Ovary (tissue), 9 donors: ENCODE results near the gene MIEF2. TPM values are rescaled to one million over a fixed set of nuclear protein-coding genes. Genes with fewer than 3 reads are reported as not detected.

Experiments
- DNase-seq, 5 donors: peaks; one replicate each; pipeline ENCODE4 v3.0.0-alpha.2; 2019 to 2020
- H3K27ac ChIP-seq, 2 donors: fragments of 200-600 bp; one replicate each; pipeline versions ENCODE4 v1.5.1 to v1.8.0; 2019 to 2022
- H3K27me3 ChIP-seq: fragments of 200-600 bp; one replicate; pipeline ENCODE4 v1.8.0; 2022
- H3K36me3 ChIP-seq: fragments of 200-600 bp; sonication (generic); one replicate; pipeline ENCODE4 v1.5.1; 2019
- H3K4me1 ChIP-seq: one replicate; pipeline ENCODE4 v1.8.1; 2013; ENCODE audit warnings: mild to moderate bottlenecking, moderate library complexity; ENCODE audit not compliant: insufficient read depth
- H3K4me3 ChIP-seq: fragments of 200-600 bp; sonication (generic); one replicate; pipeline ENCODE4 v1.5.1; 2017
- H3K9me3 ChIP-seq, 2 donors: fragments of 200-600 bp in 1 of 2; sonication (generic) in 1 of 2; one replicate each; pipeline versions ENCODE4 v1.5.1 to v1.8.1; 2013 to 2019; ENCODE audit warnings: mild to moderate bottlenecking in 1 of 2, moderate library complexity in 1 of 2
- EP300 ChIP-seq: sonication (generic); formaldehyde crosslinking; IDR thresholded peaks from one replicate; pipeline ENCODE4 v1.6.1; 2017; ENCODE audit warnings: antibody characterized with exemption
- POLR2A ChIP-seq: fragments of 450-650 bp; IDR thresholded peaks from one replicate; pipeline ENCODE4 v1.6.1; 2017; ENCODE audit warnings: antibody characterized with exemption, mild to moderate bottlenecking, moderate library complexity
- WGBS, 3 donors: extraction: QIAGEN DNeasy Blood & Tissue Kit in 1 of 3; methylation state at CpG; one replicate each; pipeline versions ENCODE4 v1.1.5 to v1.1.7; 2013 to 2017; 5-methylcytosine and 5-hydroxymethylcytosine counted together
- intact Hi-C, 4 donors: fragments of 100-400 bp; cut with DNase I; formaldehyde crosslinking; loops; one replicate each; pipeline versions ENCODE4 v1.11.0 to v1.15.1; 2022 to 2023
- polyA plus RNA-seq, 2 donors: library from polyadenylated mRNA; stranded (reverse); fragments of 200-250 nt in 1 of 2; fragments of 350-450 nt in 1 of 2; fragmentation: Illumina TruSeq in 1 of 2; extraction: RNeasy Lipid Tissue Mini Kit (QIAGEN cat#74804) in 1 of 2; gene quantifications; one replicate each; pipeline ENCODE4 v1.2.3, GENCODE V29; 2013 to 2014
- total RNA-seq, 7 donors: library from RNA; depleted of rRNA in 2 of 7; stranded (reverse); fragments of >200 nt in 2 of 7; fragmentation: NEBNext Ultra II Directional in 3 of 7; extraction: Animal tissue kit (Norgen Biotek cat#: 25700) in 3 of 7; gene quantifications; one replicate each; pipeline versions ENCODE4 v1.1.0 to v1.2.4, GENCODE V29; 2016 to 2023
- TF ChIP-seq, protein P1 (sequence below), 3 donors: fragments of 450-650 bp in 2 of 3; fragments of 200-600 bp in 1 of 3; IDR thresholded peaks; one replicate each; pipeline versions ENCODE4 v1.5.1 to v1.8.0; 2016 to 2022; ENCODE audit warnings: antibody characterized with exemption in 3 of 3, mild to moderate bottlenecking in 1 of 3
- donor health status: DM: no; HTN: no; CAD: no; lungs with moderate emphysema.
- donor health status: DM: no; HTN: no; CAD: no.
- donor health status: Bipolar disorder and iron deficiency.
- donor health status: DM: yes; HTN: yes; CAD: no.
- donor health status: DM: no; HTN: no; CAD: no.
- donor health status: DM: yes; HTN: yes; CAD: no.

MIEF2 gene
- total and polyA plus RNA-seq, 9 donors, result 4.0 to 36.1 (median 21.9) TPM

GRCh38 chr17:18267927-18268711 lies 7.7 kb downstream of the MIEF2 start:
- 31 to 35% (median 31%) methylated on average over 14 of the region's 14 CpGs for WGBS, 3 donors
- Histone ChIP-seq H3K4me3 (no peak overlapping the region), H3K4me1 (no peaks in the 10 kb centered on the region), H3K9me3 (no peaks in the 10 kb centered on the region), H3K36me3 (no peaks in the 10 kb centered on the region), H3K27me3 (no peaks in the 10 kb centered on the region), H3K27ac (no peak overlapping the region)
- TF ChIP-seq POLR2A (no peak), EP300 (no peak)
- TF ChIP-seq, protein P1, sequence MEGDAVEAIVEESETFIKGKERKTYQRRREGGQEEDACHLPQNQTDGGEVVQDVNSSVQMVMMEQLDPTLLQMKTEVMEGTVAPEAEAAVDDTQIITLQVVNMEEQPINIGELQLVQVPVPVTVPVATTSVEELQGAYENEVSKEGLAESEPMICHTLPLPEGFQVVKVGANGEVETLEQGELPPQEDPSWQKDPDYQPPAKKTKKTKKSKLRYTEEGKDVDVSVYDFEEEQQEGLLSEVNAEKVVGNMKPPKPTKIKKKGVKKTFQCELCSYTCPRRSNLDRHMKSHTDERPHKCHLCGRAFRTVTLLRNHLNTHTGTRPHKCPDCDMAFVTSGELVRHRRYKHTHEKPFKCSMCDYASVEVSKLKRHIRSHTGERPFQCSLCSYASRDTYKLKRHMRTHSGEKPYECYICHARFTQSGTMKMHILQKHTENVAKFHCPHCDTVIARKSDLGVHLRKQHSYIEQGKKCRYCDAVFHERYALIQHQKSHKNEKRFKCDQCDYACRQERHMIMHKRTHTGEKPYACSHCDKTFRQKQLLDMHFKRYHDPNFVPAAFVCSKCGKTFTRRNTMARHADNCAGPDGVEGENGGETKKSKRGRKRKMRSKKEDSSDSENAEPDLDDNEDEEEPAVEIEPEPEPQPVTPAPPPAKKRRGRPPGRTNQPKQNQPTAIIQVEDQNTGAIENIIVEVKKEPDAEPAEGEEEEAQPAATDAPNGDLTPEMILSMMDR (IDR thresholded peaks at IDR 0.05), result no peak
- intact Hi-C loops, result no loop called here
- DNase-seq, result no peak

DNA sequence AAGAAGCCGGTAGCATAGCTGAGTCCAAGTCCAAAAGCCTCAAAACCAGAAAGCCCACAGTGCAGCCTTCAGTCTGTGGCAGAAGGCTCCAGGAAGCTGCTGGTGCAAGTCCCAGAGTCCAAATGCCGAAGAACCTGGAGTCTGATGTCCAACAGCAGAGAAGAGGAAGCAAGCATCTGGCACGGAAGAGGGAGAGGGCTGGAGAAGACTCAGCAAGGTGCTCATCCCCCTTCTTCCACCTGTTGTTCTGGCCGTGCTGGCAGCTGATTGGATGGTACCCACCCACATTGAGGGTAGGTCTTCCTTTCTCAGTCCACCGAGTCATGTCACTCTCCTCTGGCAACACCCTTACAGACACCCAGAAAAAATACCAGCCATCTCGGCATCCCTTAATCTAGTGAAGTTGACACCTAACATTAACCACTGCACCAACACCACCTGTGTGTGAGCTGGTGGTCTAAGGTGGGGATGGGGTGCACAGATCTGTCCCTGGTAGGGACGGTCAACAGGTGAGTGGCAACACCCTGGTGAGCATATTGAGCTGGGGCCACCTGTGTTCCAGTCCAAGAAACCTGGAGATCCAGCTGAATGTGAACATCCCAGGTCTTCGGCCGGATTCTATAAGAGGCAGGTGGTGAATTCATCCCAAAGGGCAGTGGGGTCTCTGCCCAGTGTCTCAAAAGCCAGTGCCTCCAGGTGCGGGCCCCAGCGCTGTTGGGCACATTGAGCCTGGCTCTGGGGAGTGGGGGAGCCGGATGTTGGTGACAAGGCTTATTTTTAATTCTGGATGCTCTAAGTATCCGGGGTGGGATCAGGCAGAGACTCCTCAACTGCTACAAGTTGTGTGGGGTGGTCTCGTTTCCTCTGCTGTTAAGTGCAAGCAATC lies 9.8 kb downstream of the MIEF2 start:
- Histone ChIP-seq H3K27me3 (no peaks in the 10 kb centered on the region), H3K36me3 (no peaks in the 10 kb centered on the region), H3K9me3 (no peaks in the 10 kb centered on the region), H3K27ac (no peak overlapping the region), H3K4me1 (no peaks in the 10 kb centered on the region), H3K4me3 (no peak overlapping the region)
- WGBS, 3 donors, result 70 to 81% (median 75%) methylated on average over 14 of the region's 14 CpGs
- DNase-seq, result no peak
- intact Hi-C loops, result loop anchor here in 1 of 4 donors (10.0 kb wide), 1 partner anchor 65 kb away; no protein-coding TSS in a partner anchor
- TF ChIP-seq EP300, result no peak
- no peak for TF ChIP-seq POLR2A
- TF ChIP-seq, protein P1 (IDR thresholded peaks at IDR 0.05), result no peak

DNA sequence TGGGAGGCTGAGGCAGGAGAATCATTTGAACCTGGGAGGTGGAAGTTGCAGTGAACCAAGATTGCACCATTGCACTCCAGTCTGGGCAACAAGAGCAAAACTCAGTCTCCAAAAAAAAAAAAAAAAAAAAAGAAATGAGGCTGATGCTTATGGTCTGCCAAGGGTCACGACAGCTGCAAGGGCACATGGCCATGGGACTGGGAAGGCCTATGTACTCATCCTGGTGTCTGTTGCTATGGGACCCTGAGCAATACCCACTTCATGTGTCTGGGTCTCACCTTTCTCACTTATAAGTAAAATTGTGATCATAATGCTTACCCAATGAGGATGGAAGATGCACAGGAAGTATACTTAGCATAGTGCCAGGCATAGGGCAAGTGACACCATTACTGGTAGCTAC lies 16.6 kb downstream of the MIEF2 start:
- WGBS, 3 donors, result 82 to 96% (median 93%) methylated on average over 1 of the region's 1 CpG

DNA sequence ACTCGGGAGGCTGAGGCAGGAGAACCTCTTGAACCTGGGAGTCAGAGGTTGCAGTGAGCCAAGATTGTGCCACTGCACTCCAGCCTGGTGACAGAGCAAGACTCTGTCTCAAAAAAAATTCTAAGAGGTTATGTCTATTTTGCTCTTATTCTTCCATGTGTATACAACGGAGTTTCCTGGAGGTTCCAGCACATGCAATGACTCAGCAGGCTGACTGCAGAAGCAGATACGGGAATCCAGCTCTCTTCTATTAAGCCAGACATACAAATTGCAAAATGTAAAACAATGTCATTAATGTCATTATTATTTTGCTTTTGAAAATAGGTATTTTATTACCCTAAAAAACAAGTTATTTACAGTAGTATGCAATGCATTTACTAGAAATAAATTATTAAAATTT lies 18.4 kb downstream of the MIEF2 start:
- intact Hi-C loops, result loop anchor here in 1 of 4 donors (10.0 kb wide), 1 partner anchor 74 kb away; no protein-coding TSS in a partner anchor
- no peak for DNase-seq
- no peaks in the 10 kb centered on the region for H3K36me3 ChIP-seq
- no peak overlapping the region for H3K27ac ChIP-seq
- no peak for TF ChIP-seq EP300
- TF ChIP-seq POLR2A, result no peak
- WGBS, 3 donors, result 63 to 83% (median 75%) methylated on average over 3 of the region's 3 CpGs
- no peaks in the 10 kb centered on the region for H3K4me1 ChIP-seq
- no peaks in the 10 kb centered on the region for H3K9me3 ChIP-seq
- H3K27me3 ChIP-seq, result no peaks in the 10 kb centered on the region
- H3K4me3 ChIP-seq, result no peak overlapping the region

More for the DNA sequence above, 16.6 kb downstream of the MIEF2 start:
- no peaks in the 10 kb centered on the region for H3K36me3 ChIP-seq
- no peak overlapping the region for H3K27ac ChIP-seq
- TF ChIP-seq EP300 (no peak), POLR2A (no peak)
- TF ChIP-seq, protein P1 (IDR thresholded peaks at IDR 0.05), result no peak
- intact Hi-C loops, result loop anchor here in 1 of 4 donors (10.0 kb wide), 1 partner anchor 72 kb away; no protein-coding TSS in a partner anchor
- H3K4me3 ChIP-seq, result no peak overlapping the region
- H3K27me3 ChIP-seq, result no peaks in the 10 kb centered on the region
- no peaks in the 10 kb centered on the region for H3K9me3 ChIP-seq
- DNase-seq, result no peak
- H3K4me1 ChIP-seq, result no peaks in the 10 kb centered on the region
